Occipital lobe (tissue), 2 donors: Measurements from ENCODE around the gene CALD1. TPM values are rescaled to one million over a fixed set of nuclear protein-coding genes. Genes with fewer than 3 reads are reported as not detected.

Experiments
- DNase-seq: peaks from one replicate; lab custom pipeline; 2025; lab: John Stamatoyannopoulos, UW
- total RNA-seq: library from RNA; depleted of rRNA; stranded (reverse); fragments of >200 nt; gene quantifications from one replicate; pipeline ENCODE4 v1.2.3, GENCODE V29; 2014

Gene CALD1, protein sequence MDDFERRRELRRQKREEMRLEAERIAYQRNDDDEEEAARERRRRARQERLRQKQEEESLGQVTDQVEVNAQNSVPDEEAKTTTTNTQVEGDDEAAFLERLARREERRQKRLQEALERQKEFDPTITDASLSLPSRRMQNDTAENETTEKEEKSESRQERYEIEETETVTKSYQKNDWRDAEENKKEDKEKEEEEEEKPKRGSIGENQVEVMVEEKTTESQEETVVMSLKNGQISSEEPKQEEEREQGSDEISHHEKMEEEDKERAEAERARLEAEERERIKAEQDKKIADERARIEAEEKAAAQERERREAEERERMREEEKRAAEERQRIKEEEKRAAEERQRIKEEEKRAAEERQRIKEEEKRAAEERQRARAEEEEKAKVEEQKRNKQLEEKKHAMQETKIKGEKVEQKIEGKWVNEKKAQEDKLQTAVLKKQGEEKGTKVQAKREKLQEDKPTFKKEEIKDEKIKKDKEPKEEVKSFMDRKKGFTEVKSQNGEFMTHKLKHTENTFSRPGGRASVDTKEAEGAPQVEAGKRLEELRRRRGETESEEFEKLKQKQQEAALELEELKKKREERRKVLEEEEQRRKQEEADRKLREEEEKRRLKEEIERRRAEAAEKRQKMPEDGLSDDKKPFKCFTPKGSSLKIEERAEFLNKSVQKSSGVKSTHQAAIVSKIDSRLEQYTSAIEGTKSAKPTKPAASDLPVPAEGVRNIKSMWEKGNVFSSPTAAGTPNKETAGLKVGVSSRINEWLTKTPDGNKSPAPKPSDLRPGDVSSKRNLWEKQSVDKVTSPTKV
- total RNA-seq = 29.5 TPM

DNA sequence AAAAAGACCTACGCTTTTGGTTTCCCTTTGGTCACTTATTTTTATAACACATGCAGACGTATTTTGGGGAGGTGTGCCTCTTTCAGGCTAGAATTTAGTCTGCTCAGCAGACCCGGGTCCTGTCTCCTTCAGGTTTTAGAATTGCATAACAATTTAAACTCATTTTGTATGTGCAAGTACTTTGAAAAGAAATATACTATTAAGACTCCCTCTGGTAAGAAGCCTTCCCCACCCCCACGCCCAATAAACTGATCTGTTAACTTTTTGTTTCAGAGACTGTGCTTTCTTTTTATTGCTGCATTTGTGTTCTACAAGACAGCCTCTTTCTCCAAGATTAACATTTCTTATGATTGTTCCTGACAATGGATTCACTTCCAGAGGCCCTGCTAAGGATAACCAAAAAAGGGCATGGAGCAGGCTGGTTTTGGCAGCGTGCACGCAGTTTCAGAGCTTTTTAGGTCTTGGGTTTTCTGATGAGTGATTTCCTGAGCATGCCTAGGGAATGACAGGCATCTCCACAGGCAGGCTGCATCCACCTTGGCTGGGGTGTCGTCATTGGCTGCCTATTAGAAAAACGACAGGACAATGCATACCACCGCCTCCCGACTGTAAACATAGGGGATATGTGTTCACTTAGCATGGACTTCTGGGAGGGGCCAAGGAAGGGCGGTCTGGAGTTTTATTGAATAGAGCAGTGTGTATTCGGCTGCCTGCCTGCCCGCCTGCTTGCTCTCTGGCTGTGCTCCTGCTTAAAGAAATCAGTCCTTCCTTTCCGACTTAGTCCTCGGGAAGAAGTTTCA lies at the start of gene CALD1:
Gene CALD1 (plus strand): TSS at position 694 of the 800 bp plus-strand sequence. CDS start 88,100 bp downstream, outside the sequence.
- DNase-seq = peak; percentile 9

DNA sequence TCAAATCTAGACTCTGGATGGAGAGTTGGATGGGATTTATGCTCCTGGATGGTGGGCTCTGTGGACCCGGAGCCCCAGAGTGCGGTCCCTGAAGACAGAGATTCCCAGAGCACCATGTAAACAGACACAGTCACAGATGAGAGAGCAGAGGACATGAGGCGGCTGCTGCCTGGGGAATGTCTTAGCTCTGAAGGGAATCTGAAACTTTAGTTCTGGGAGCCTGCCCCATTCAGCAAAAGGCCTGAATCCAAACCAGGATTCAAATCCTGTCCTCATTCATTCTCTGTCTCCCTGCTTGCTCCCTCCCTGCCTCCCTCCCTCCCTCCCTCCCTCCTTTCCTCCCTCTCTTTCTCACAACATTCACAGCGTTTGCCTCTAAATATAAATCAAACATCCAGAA lies 49.5 kb upstream of the CALD1 start:
- no peak for DNase-seq

DNA sequence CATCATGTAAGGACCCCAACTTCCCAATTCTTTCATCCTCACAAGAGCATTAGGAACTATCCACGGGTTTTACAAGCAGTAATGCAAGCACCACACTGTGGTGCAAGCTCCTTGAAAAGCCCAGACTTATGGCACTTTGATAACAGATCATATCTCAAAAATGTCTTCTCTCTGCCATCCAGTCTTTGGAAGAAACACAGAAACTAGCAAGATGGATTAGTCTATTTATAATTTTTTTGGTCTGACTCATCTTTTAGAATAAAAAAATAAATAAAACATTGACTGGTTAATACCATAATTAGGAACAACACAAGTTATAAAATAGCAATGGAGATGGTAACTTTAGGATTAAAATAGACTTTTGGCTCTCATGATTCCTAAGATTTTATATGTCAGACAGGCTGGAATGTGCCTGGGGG lies 49.0 kb upstream of the CALD1 start:
- no peak for DNase-seq

DNA sequence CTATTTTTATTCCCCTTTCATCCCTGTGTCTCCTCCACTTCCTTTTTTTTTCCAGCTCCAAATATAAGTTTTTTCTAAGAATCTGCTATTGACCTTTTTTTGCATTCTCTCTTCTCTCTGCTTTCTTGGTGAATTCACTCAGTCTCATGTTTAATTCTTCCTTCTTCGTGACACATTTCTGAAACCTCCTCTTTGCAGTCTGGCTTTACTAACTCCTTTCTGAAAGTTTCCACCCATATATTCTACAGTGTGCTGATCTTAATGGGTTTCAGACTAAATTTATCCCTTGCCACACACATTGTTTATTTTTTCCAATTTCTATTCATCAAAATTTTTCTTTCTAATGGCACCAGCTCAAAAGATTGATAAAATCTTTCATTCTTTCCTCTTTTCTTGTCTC lies 47.8 kb upstream of the CALD1 start:
- DNase-seq = no peak

DNA sequence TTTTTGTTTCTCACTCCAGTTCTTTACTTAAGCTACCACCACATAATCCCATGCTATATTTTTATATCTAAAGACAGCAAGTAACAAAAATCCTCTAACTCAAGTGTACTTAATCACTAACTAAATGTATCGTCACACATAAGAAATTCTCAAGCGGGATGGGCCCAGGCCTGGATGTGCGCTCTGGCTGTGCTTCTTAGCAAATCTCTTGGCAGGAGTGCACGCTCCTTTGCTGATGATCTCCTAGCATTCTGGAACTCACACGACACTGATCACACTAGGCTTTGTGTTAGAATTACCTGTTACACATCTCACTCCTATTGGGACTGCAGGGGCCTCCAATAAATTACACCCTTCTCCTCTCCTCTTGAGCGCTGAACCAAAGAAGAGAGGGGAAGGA lies 46.7 kb upstream of the CALD1 start:
- no peak for DNase-seq

DNA sequence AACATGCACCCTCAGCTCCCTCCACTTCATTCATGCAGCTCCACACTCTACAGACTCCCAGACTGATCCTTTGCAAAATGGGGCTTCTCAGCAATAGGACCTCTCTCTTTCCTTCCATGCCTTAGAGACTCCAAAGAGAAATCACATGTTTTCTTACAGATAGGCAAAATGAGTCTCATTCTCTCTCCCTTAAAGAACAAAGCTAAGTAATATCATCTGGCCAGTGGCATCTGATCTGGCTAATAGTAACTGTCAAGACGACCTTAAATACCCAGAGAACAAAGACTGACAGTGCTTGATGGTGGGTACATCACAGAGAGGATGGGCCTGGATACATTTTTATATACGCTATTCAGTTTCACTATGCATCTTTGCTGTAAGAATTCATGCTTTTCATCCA lies 43.1 kb upstream of the CALD1 start:
- no peak for DNase-seq

DNA sequence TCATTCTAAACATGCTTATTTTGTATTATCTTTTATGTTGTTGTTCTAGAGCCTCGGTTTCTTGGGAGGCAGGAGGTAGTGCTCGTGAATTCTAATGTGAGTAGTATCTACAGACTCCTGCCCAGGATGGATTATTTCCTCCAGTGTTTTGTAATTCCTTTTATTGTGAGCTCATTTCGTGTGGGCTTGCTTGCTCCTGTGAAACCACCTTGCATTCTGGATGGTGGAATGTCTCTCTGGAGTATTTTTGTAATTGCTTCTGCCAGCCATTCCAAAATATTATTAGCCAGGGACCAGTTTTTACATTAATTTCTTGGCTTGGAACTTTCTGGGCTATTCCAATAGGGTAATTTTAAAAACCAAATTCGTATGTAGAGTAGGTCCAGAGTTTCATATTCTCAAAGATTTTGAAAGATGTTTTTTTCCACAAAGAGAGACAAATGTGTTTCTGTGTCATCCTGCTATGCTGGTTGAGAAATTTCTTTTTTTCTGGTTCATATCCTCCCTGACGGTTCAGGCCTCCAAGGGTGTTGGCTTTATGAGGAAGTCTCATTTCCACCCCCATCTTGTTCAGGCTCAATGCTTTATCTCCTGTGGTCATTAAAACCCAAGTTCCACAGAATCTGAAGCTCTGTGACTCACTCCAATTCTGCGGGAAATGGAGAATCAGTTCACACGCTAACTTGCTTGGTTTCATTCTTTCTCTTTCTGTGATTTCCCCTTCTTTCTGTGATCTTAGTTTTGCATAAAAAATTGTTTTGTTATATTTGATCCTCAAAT lies 41.7 kb upstream of the CALD1 start:
- DNase-seq = no peak

DNA sequence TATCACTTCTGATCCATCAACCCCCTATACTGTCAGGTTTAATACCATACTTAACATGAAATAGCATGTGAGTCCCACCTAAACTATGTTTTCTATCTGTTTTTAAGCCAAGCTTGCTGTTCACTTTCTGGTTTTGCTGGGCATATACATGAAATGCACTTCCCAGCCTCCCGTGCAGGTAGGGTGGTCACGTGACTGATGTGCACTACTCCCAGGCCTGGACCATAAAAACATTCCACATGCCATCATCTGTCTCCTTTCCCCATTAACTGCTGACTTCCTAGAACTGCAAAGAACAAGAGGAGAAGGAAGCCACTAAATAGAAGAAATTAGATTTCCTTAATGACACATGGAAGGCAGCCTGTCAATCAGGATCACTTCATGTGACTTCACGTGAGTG lies 40.1 kb upstream of the CALD1 start:
- DNase-seq = no peak

DNA sequence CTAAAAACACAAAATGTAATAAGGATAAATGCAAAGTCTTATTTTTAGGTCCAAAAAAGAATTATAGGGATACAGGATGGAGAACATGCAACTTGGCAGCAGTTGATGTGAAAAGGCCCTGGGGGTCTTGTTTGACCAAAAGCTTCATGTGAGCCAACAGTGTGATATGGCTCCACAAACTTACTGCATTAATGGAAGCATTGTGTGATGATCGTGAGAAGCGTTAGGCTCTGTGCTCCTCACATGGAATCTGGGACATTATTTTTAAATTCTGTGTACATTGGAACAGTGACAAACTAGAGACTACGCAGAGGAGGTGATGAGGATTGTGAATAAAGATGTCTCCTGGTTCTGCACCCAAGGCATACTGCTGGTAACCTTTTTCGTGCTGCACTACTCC lies 39.1 kb upstream of the CALD1 start:
- no peak for DNase-seq

DNA sequence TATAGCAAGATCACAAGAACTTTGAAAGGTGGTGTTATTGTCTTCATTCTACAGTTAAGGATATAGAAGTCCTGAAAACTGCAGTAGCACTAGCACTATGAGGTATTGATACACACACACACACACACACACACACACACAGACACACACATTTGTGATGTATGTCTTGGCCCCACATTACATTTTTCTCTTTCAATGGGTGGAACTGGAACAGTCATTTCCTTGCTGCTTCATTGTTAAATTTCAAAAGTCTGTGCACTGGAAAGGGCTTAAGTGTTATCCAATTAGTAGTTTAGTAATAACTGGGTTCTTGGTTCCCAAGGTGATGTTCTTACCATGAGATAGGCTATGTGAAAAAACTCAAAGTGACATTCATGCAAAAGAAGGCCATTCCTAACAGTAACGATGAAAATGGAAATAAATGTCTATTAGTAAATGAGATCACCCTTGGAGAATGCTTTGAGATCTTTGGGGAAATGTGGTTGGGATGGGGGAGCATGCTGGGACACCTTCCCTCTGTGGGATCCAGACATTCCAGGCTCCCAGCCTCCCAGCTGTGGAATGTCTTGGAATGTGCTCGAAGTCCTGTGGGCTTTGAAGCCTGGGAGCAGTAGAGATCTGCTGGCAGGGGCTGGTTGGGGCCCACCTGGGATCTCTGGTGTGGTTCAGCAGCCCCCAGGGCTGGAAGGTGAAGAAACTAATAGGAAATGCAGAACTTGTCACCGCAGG lies 37.4 kb upstream of the CALD1 start:
- DNase-seq = no peak

DNA sequence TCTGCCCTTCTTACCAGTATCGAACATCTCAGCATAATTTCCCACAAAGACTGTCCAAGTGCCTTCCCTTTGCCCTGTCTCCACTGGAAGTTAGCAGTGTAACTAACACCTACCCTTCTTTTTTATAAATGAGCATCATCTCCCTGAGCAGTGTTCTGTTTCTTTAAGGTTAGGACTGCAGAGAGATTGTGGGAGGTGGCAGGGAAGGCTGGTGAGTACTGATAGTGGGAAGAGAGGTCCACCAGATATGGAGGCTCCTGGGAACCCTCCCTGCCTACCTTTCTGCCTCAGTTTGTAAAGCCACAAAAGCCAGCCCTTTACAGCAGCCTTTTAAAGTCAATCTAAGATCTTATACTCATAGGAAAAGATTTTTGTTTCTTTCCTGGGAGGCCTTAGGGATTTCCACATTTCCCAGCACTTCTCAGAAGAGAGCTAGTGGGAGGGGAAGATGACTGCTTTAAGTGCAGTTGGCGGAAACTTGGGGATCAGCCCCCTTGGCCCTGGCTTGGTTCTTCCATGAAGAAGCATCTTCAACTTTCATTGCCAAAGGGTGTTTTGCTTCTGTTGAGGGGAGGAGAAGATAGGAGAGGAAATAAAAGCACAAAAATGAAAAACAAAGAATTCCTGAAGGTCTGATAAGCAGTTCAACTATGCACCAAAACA lies 36.6 kb upstream of the CALD1 start:
- DNase-seq = no peak

DNA sequence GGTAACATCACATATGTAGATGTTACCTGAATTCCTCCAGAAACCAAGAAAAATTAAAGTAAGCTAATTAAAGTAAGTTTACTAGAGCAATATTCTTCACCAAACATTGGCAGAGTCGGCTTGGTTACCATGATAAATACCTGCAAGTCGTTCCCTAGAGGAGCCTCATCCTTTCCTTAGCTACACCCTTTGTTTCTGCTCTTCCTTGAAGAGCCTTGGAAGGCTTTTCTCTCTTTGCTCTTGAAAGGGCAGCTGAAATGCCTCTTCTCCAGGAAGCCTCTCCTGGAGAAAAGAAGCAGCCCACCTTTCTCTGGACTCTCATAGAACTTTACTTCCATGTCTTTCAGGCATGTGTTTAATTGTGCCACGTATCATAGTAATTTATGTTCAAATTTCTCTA lies 34.9 kb upstream of the CALD1 start:
- no peak for DNase-seq

DNA sequence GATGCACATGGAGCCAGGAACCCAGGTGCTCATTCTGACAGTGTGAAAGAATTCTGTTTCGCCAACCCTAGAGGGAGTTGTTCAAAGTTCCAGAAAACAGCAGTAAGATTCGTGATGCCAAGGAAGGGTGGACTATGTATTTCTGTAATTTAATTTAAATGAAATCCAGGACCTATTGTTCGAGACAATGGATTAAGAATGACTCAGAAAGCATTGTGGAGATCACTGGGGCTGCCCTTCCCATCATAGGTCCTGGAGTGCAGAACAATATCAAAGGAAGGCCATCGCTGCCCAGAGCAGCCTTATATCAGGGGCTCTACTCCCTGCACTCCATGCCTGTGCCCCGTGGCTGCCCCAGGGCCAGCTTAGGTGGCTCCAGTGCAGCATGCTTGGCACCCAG lies 32.1 kb upstream of the CALD1 start:
- no peak for DNase-seq

DNA sequence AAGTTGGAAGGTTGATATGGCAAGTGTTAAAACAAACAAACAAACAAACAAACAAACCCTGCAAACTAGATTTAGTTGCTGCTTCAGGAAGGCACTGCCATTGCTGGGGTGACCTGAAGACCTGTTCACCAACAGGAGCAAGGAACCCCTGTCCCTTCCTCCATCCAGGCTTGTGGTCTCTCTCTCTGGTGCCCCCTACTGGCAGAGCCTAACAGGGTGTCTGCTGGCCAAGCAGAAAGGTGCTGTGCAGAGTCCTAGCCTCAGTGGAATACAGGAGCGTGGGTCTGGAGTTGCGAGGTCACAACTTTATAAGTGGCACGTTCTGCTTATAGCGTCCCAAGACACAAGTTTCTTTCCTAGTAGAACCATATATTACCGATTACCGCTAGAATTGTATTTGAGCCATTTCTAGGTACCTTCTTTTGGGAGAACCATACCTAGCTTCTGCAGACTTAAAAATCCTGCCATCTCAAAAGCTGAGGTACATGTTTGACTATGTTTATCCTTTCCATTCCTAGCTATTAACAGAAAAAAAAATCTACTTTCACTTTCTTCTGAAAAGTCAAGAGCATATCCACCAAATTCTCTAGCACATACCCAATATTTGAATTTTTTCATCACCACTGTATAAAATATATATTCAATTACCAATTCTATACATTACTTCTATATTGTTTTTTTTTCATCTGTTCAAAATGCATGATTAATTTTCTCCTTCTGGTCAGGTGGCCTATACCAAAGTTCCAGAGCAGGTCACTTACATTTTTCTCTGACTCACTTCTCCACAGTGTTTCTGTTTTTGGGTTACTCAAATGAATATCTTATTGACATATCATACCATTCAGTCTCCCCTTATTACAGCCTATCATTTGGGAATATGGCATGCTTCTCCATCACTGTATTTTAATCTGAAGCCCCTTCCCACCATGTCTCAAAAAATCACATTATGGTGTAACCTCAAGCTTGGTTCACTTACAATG lies 29.1 kb upstream of the CALD1 start:
- peak; percentile 15 for DNase-seq

DNA sequence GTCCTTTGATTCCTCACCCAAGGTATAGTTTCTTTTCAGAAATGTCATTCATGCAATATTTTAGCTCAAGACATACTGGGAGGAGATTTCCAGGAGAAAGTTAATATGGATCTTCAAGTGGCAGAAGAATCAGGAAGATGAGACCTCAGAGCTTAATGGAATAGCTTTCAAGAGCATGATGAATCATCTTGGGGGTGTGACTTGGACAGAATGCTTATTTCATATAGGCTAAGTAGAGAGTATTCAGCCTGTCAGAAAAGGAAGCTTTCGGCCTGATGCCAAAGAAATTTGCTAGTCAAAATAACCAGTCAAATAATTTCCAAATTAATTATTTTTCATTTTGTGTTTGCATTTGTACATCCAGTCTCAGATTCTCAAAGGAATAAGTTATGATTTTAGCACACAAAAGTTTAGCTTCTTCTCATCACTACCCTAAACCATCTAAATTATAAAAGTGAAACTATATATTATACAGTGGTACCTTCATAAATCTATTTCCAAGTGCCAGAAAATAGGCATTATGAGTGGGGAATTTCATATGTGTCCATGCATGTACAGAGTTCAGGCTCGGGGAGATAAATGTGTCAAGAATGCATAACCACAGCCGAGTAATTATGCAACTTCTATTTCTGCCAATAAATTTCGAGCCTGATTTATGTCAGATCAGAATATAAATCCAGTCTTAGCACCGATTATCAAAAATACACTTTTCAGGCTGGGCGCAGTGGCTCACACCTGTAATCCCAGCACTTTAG lies 27.3 kb upstream of the CALD1 start:
- DNase-seq = no peak

DNA sequence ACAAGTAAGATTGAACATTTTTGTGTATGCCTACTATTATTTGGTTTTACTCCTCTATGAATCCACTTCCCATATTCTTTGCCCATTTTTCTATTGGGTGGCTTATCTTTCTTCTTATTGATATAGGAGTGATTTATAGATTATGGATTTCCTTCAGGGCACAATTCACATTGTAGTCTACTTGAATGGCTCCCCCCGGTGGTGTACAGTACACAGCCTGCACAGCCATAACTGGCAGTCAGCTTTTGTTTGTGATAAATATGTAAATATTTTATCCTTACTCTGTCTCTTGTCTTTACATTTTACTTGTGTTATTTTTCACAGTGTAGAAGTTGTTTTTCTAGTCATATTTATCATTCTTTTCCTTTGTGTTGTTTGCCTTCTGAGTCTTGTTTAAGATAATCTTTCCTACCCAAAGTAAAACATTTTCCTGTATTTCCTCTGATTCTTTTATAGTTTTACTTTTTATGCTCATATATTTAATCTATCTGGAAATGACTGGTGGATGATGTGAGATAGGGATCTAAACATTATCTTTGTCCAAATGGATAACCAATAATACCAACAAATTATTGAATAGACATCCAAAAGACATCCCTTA lies 23.9 kb upstream of the CALD1 start:
- no peak for DNase-seq

DNA sequence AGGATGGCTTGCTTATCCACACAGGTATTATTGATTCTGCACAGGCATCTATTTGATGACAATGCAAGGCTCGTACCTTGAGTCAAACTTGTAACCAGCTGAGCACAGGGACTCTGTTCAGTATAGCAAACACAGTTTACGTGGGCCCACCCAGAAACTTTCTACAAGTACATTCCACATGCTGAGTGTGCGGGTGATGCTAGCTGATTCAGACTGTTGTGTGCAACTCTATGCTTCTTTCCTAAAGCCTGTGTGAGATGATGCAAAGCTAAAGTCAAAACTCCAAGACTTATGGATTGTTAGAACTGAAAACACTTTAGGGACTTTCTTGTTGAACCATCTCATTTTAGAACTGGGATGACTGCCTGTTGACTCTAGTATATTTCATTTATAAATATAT lies 21.5 kb upstream of the CALD1 start:
- no peak for DNase-seq

DNA sequence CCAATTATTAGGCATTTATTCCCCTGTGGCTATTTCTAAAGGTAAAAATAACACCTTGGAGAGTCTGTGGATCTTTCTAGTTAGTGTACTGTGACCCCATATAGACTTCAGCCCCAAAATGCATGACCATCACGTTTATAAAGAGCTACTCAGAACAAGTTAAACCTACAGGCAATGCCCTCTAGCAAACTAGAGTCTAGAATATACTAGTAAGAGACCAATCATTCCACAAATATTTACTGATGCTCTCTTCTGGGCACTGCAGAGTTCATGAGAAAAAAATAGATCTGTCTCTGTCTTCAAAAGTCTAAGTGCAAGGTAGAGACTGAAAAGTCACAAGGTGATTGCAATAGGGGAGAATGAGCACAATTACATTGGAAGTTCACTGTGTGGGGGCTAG lies 20.5 kb upstream of the CALD1 start:
- no peak for DNase-seq
